GM20000 (cell line): ENCODE results near the gene GABBR2.
"Not testable (repeated sequence)": the region's sequence is repeated elsewhere in the genome, so short reads cannot be mapped to it uniquely, and the experiment has no call there.

Experiments
- DNase-seq: peaks from one replicate; pipeline ENCODE4 v3.0.0; 2012; ENCODE audit warnings: low spot score
- CTCF ChIP-seq: IDR thresholded peaks from 2 replicates; pipeline ENCODE4 v1.5.1; 2012; ENCODE audit warnings: mild to moderate bottlenecking, control low read depth; ENCODE audit errors: extremely low read depth, missing control alignments

Gene GABBR2

GRCh38 chr9:98656511-98656910 lies 52.2 kb downstream of the GABBR2 start:
- no peak for DNase-seq
- TF ChIP-seq CTCF, result no peak

- not testable (repeated sequence) for DNase-seq
These were observed 53.3 kb downstream of the GABBR2 start for GRCh38 chr9:98655428-98655827.

GRCh38 chr9:98654247-98654646 lies 54.5 kb downstream of the GABBR2 start:
- DNase-seq, result no peak
- no peak for TF ChIP-seq CTCF

GRCh38 chr9:98652741-98653140 lies 56.0 kb downstream of the GABBR2 start:
- no peak for TF ChIP-seq CTCF
- no peak for DNase-seq

- no peak for TF ChIP-seq CTCF
- no peak for DNase-seq
These were observed 56.4 kb downstream of the GABBR2 start for GRCh38 chr9:98652302-98652701.

- no peak for TF ChIP-seq CTCF
- no peak for DNase-seq
These were observed 61.5 kb downstream of the GABBR2 start for GRCh38 chr9:98647236-98647635.

GRCh38 chr9:98644011-98644410 lies 64.7 kb downstream of the GABBR2 start:
- TF ChIP-seq CTCF, result no peak
- DNase-seq, result no peak

GRCh38 chr9:98642661-98643312 lies 65.9 kb downstream of the GABBR2 start:
- no peak for DNase-seq
- no peak for TF ChIP-seq CTCF
